Activated CD8-positive, alpha-beta T cell treated with anti-CD3 and anti-CD28 coated beads for 36 hours (primary cell): Measurements from ENCODE around the gene EFNA3. TPM values are rescaled to one million over a fixed set of nuclear protein-coding genes. Genes with fewer than 3 reads are reported as not detected.

Source experiments
- ATAC-seq: fragments of 200-7000 bp; cut with Tn5 transposase; one replicate; pipeline ENCODE4 v1.10.0; 2021; ENCODE audit warnings: mild to moderate bottlenecking, moderate library complexity
- CTCF ChIA-PET: fragments of 350-600 bp; sonication (Branson Sonifier 250); formaldehyde crosslinking; loops from one replicate; lab custom pipeline; 2021; ENCODE audit warnings: antibody characterized with exemption; lab: Charles Lee
- POLR2A ChIA-PET: fragments of 350-600 bp; sonication (Branson Sonifier 250); formaldehyde crosslinking; loops from one replicate; lab custom pipeline; 2021; ENCODE audit warnings: antibody characterized with exemption; lab: Charles Lee
- DNase-seq: peaks from one replicate; pipeline ENCODE4 v3.0.0-alpha.2; 2020
- H3K27ac Mint-ChIP-seq: one replicate; pipeline ENCODE4 v1.8.0; 2021; ENCODE audit warnings: mild to moderate bottlenecking, mixed read lengths
- H3K27me3 Mint-ChIP-seq: one replicate; pipeline ENCODE4 v1.8.0; 2021; ENCODE audit warnings: mixed read lengths
- H3K36me3 Mint-ChIP-seq: one replicate; pipeline ENCODE4 v1.8.0; 2021; ENCODE audit warnings: low read depth, mixed read lengths
- H3K4me1 Mint-ChIP-seq: one replicate; pipeline ENCODE4 v1.8.0; 2021; ENCODE audit warnings: low read depth, mixed read lengths
- H3K4me3 Mint-ChIP-seq: one replicate; pipeline ENCODE4 v1.8.0; 2021; ENCODE audit warnings: mild to moderate bottlenecking, moderate library complexity, mixed read lengths
- H3K9me3 Mint-ChIP-seq: one replicate; pipeline ENCODE4 v1.8.0; 2021; ENCODE audit warnings: mixed read lengths
- CTCF ChIP-seq: fragments of 200-600 bp; IDR thresholded peaks from one replicate; pipeline ENCODE4 v1.8.0; 2022; ENCODE audit warnings: antibody characterized with exemption, mild to moderate bottlenecking
- intact Hi-C: fragments of 100-400 bp; cut with micrococcal nuclease; formaldehyde crosslinking; loops from one replicate; pipeline ENCODE4 v1.10.0; 2022
- total RNA-seq, 2 experiments: library from RNA; stranded (reverse); gene quantifications; one replicate each; pipeline ENCODE4 v1.2.3, GENCODE V29; 2021

Gene EFNA3
- total RNA-seq, 2 experiments from 2014 or later: 5.1 to 8.6 TPM

GRCh38 chr1:155093911-155094621, 15.4 kb downstream of the EFNA3 start:
- no peak for DNase-seq
- peak; percentile 52 for ATAC-seq
- Mint-ChIP-seq H3K9me3 (no peaks in the 10 kb centered on the region), H3K27ac (no peak overlapping the region), H3K36me3 (no peaks in the 10 kb centered on the region), H3K27me3 (peaks cover 12% of the 10 kb centered on the region), H3K4me3 (no peak overlapping the region), H3K4me1 (peaks cover 2% of the 10 kb centered on the region)
- TF ChIP-seq CTCF: no peak
- ChIA-PET CTCF (interaction anchor here (1.2 to 6.8 kb wide), 6 partner anchors 8 to 79 kb away, joined by 3 to 312 read pairs (median 12); partner anchors contain the start of genes KRTCAP2 and TRIM46), POLR2A (no interaction called here)
- intact Hi-C loops: loop anchor here (2.0 kb wide), 1 partner anchor 73 kb away; no protein-coding TSS in a partner anchor

GRCh38 chr1:155094622-155094948, 15.9 kb downstream of the EFNA3 start:
- no peaks in the 10 kb centered on the region for H3K9me3 Mint-ChIP-seq
- intact Hi-C loops: loop anchor here (2.0 kb wide), 1 partner anchor 72 kb away; no protein-coding TSS in a partner anchor
- TF ChIP-seq CTCF: no peak
- H3K36me3 Mint-ChIP-seq: no peaks in the 10 kb centered on the region
- no peak overlapping the region for H3K4me3 Mint-ChIP-seq
- ATAC-seq (no peak), DNase-seq (no peak)
- CTCF ChIA-PET: interaction anchor here (1.2 to 2.1 kb wide), 5 partner anchors 9 to 78 kb away, joined by 3 to 21 read pairs (median 10); partner anchors contain the start of gene KRTCAP2
- peaks cover 12% of the 10 kb centered on the region for H3K27me3 Mint-ChIP-seq
- H3K4me1 Mint-ChIP-seq: peaks cover 2% of the 10 kb centered on the region
- H3K27ac Mint-ChIP-seq: no peak overlapping the region
- POLR2A ChIA-PET: no interaction called here

- intact Hi-C loops: no loop called here
- H3K27me3 Mint-ChIP-seq: peaks cover 12% of the 10 kb centered on the region
- ChIA-PET POLR2A (no interaction called here), CTCF (interaction anchor here (0.8 to 2.8 kb wide), 5 partner anchors 68 to 74 kb away, joined by 3 to 14 read pairs (median 6); partner anchors contain the start of gene KRTCAP2)
- no peak overlapping the region for H3K27ac Mint-ChIP-seq
- H3K4me1 Mint-ChIP-seq: no peaks in the 10 kb centered on the region
- no peaks in the 10 kb centered on the region for H3K36me3 Mint-ChIP-seq
- no peak for ATAC-seq
- no peak overlapping the region for H3K4me3 Mint-ChIP-seq
- TF ChIP-seq CTCF: no peak
- no peak for DNase-seq
- no peaks in the 10 kb centered on the region for H3K9me3 Mint-ChIP-seq
Measured at GRCh38 chr1:155099331-155099730, 20.7 kb downstream of the EFNA3 start.

GRCh38 chr1:155103325-155103724, 24.7 kb downstream of the EFNA3 start:
- POLR2A ChIA-PET: interaction anchor here (1.1 kb wide), 1 partner anchor 24 kb away, joined by 3 read pairs; the partner anchor contains the start of gene EFNA3
- Mint-ChIP-seq H3K27me3 (no peaks in the 10 kb centered on the region), H3K4me1 (no peaks in the 10 kb centered on the region), H3K27ac (no peak overlapping the region), H3K36me3 (no peaks in the 10 kb centered on the region), H3K9me3 (no peaks in the 10 kb centered on the region), H3K4me3 (no peak overlapping the region)
- intact Hi-C loops: no loop called here
- no peak for TF ChIP-seq CTCF
- ATAC-seq: no peak
- CTCF ChIA-PET: interaction anchor here (1.1 kb wide), 1 partner anchor 18 kb away, joined by 3 read pairs; no protein-coding TSS in a partner anchor
- no peak for DNase-seq
